Neuron (in vitro differentiated cells): ENCODE results near the gene WDR70.
"Not testable (repeated sequence)": the region's sequence is repeated elsewhere in the genome, so short reads cannot be mapped to it uniquely, and the experiment has no call there.

Experiments
- H2AFZ ChIP-seq: one replicate; pipeline ENCODE4 v1.6.1; 2013; ENCODE audit warnings: low read depth, mild to moderate bottlenecking, inconsistent platforms, low read length, moderate library complexity
- H3K27me3 ChIP-seq: one replicate; pipeline ENCODE4 v1.6.1; 2013; ENCODE audit warnings: low read length; ENCODE audit not compliant: insufficient read depth
- H3K36me3 ChIP-seq: one replicate; pipeline ENCODE4 v1.6.1; 2013; ENCODE audit warnings: low read length; ENCODE audit not compliant: insufficient read depth
- H3K4me1 ChIP-seq: one replicate; pipeline ENCODE4 v1.6.1; 2013; ENCODE audit warnings: low read length; ENCODE audit not compliant: insufficient read depth
- H3K4me3 ChIP-seq: 2 replicates; pipeline ENCODE4 v1.5.1; 2013; ENCODE audit warnings: mild to moderate bottlenecking, low read length, moderate library complexity
- H3K9me3 ChIP-seq: one replicate; pipeline ENCODE4 v1.6.1; 2013; ENCODE audit warnings: low read length

WDR70 gene

DNA sequence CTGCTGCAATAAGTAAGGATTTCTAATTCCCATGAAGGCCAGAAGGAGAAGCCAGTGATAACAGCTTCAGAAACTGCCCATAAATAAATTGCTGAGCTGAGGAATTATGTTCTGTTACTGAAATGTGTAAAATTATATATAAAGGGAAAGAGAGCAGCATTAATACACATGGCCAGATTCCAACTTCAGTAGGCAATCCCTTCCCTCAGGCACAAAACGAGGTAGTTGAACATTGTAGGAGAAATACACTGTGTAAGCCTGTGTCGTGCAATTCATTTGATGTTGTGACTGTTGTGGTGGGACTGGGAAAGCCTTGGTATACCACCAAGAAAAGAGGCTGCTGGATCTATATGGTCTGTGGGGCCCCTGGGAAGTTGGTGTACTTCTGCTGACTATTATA is 192.9 kb downstream of the WDR70 start:
- Histone ChIP-seq H3K4me3 (no peak overlapping the region), H3K27me3 (no peaks in the 10 kb centered on the region), H2AFZ (no peak overlapping the region), H3K36me3 (no peaks in the 10 kb centered on the region), H3K9me3 (no peaks in the 10 kb centered on the region), H3K4me1 (no peaks in the 10 kb centered on the region)

- H3K27me3 ChIP-seq: no peaks in the 10 kb centered on the region
Observed at GRCh38 chr5:37575541-37576489, 196.7 kb downstream of the WDR70 start.

DNA sequence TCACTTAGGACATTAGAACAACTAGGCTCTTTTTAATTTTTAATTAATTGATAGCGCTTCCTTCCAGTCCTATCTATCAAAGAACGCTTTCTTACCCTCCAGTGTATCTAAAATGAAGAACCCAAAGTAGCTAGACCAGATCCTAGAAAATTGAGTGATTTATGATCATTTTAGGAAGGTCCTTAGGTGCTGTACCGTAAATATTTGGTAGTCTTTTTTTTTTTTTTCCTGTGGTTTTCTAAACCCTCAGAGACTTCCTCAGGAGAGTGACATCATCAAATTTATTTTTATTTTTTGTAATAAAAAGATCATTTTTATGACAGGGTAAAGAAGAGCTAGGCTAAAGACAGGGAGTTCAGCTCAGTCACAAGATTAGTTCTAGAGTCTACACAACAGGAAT is 197.4 kb downstream of the WDR70 start:
- no peaks in the 10 kb centered on the region for H3K36me3 ChIP-seq
- H3K9me3 ChIP-seq: no peaks in the 10 kb centered on the region
- H3K4me1 ChIP-seq: no peaks in the 10 kb centered on the region
- no peaks in the 10 kb centered on the region for H3K27me3 ChIP-seq
- H3K4me3 ChIP-seq: no peak overlapping the region
- no peak overlapping the region for H2AFZ ChIP-seq

More at GRCh38 chr5:37575541-37576489, 196.7 kb downstream of the WDR70 start:
- Histone ChIP-seq H3K4me1 (no peaks in the 10 kb centered on the region), H2AFZ (no peak overlapping the region), H3K4me3 (no peak overlapping the region), H3K36me3 (no peaks in the 10 kb centered on the region), H3K9me3 (no peaks in the 10 kb centered on the region)

- no peak overlapping the region for H3K4me3 ChIP-seq
- no peaks in the 10 kb centered on the region for H3K4me1 ChIP-seq
- H3K36me3 ChIP-seq: no peaks in the 10 kb centered on the region
- H3K27me3 ChIP-seq: no peaks in the 10 kb centered on the region
- H3K9me3 ChIP-seq: no peaks in the 10 kb centered on the region
- no peak overlapping the region for H2AFZ ChIP-seq
Observed at GRCh38 chr5:37578176-37578575, 199.1 kb downstream of the WDR70 start.

DNA sequence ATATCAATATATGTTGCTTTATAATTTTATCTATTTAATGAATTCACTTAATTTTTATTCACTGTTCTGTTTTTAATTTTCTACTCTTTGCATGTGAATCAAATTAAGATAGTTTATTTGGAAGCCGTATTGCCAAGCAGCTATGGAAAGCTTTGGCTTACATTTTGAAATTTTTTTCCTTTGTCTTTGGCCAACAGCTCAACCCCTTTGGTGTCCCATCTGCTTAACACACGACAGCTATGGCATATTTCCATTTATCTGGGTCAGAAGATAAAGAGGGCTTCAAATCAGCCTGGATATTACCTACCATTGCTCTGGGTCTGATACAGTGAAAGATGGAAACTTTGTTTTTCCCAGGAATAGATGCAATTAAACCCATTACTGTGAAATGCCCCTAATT is 201.0 kb downstream of the WDR70 start:
- Histone ChIP-seq H3K4me1 (no peaks in the 10 kb centered on the region), H3K4me3 (no peak overlapping the region), H2AFZ (no peak overlapping the region), H3K9me3 (no peaks in the 10 kb centered on the region), H3K36me3 (no peaks in the 10 kb centered on the region), H3K27me3 (no peaks in the 10 kb centered on the region)

GRCh38 chr5:37582202-37582601 is 203.1 kb downstream of the WDR70 start:
- Histone ChIP-seq H3K36me3 (no peaks in the 10 kb centered on the region), H3K9me3 (no peaks in the 10 kb centered on the region)

GRCh38 chr5:37593292-37593691 is 214.2 kb downstream of the WDR70 start:
- not testable (repeated sequence) for H3K4me3 ChIP-seq

More at GRCh38 chr5:37582202-37582601, 203.1 kb downstream of the WDR70 start:
- no peak overlapping the region for H3K4me3 ChIP-seq
- H2AFZ ChIP-seq: no peak overlapping the region
- H3K27me3 ChIP-seq: no peaks in the 10 kb centered on the region
- H3K4me1 ChIP-seq: no peaks in the 10 kb centered on the region

DNA sequence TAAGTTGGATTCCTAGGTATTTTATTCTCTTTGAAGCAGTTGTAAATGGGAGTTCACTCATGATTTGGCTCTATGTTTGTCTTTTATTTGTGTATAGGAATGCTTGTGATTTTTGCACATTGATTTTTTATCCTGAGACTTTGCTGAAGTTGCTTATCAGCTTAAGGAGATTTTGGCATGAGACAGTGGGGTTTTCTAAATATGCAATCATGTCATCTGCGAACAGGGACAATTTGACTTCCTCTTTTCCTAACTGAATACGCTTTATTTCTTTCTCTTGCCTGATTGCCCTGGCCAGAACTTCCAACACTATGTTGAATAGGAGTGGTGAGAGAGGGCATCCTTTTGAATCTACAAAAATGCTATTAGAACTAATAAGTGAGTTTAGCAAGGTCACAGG is 215.7 kb downstream of the WDR70 start:
- H3K9me3 ChIP-seq, H3K27me3 ChIP-seq, H3K4me3 ChIP-seq, H3K4me1 ChIP-seq, H3K36me3 ChIP-seq, H2AFZ ChIP-seq: not testable (repeated sequence)

More at GRCh38 chr5:37593292-37593691, 214.2 kb downstream of the WDR70 start:
- H3K4me1 ChIP-seq, H3K36me3 ChIP-seq, H3K9me3 ChIP-seq, H3K27me3 ChIP-seq, H2AFZ ChIP-seq: not testable (repeated sequence)

GRCh38 chr5:37598733-37599132 is 219.6 kb downstream of the WDR70 start:
- H3K27me3 ChIP-seq: no peaks in the 10 kb centered on the region
- H2AFZ ChIP-seq: no peak overlapping the region
- no peaks in the 10 kb centered on the region for H3K9me3 ChIP-seq
- no peaks in the 10 kb centered on the region for H3K36me3 ChIP-seq
- H3K4me3 ChIP-seq: no peak overlapping the region
- no peaks in the 10 kb centered on the region for H3K4me1 ChIP-seq

DNA sequence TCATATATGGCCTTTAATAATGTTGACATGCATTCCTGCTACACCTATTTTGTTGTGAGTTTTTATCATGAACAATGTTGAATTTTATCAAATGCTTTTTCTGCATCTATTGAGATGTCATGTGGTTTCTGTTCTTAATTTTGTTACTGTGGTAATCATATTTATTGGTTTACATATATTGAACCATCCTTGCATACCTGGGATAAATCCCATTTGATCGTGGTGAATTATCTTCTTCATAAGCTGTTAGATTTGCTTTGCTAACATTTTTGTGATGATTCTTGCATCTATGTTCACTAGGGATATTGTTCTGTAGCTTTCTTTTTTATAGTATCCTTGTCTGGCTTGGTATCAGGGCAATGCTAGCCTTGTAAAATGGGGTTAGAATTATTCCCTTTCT is 222.0 kb downstream of the WDR70 start:
- H3K4me1 ChIP-seq: no peaks in the 10 kb centered on the region
- no peak overlapping the region for H3K4me3 ChIP-seq
- H3K9me3 ChIP-seq: no peaks in the 10 kb centered on the region
- H2AFZ ChIP-seq: no peak overlapping the region
- H3K36me3 ChIP-seq: no peaks in the 10 kb centered on the region
- no peaks in the 10 kb centered on the region for H3K27me3 ChIP-seq

GRCh38 chr5:37603072-37603471 is 224.0 kb downstream of the WDR70 start:
- Histone ChIP-seq H3K4me1 (no peaks in the 10 kb centered on the region), H2AFZ (no peak overlapping the region), H3K36me3 (no peaks in the 10 kb centered on the region), H3K4me3 (no peak overlapping the region), H3K9me3 (no peaks in the 10 kb centered on the region), H3K27me3 (no peaks in the 10 kb centered on the region)

DNA sequence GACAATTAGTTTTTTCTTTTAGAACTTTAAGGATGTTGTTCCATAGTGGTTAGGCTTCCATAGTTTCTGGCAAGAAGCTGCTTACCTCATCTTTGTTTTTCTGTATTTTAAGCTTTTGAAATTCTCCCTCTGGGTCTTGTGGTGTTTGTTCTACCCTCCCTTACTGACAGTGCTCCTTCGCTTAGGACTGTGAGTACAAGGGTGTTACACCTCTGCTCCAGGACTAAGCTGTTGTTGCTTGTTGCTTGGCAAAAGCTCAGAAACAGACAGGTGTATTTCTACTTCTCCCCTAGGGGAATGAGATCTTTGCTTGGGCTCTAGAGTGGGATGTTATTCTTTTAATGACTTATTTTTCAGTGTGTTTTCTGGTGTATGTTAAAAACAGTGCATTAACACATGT is 225.2 kb downstream of the WDR70 start:
- no peaks in the 10 kb centered on the region for H3K36me3 ChIP-seq
- H3K9me3 ChIP-seq: no peaks in the 10 kb centered on the region
- H2AFZ ChIP-seq: no peak overlapping the region
- no peaks in the 10 kb centered on the region for H3K4me1 ChIP-seq
- no peak overlapping the region for H3K4me3 ChIP-seq
- no peaks in the 10 kb centered on the region for H3K27me3 ChIP-seq

- Histone ChIP-seq H3K4me1 (no peaks in the 10 kb centered on the region), H3K4me3 (no peak overlapping the region), H3K36me3 (no peaks in the 10 kb centered on the region), H2AFZ (no peak overlapping the region), H3K27me3 (no peaks in the 10 kb centered on the region), H3K9me3 (no peaks in the 10 kb centered on the region)
Observed at GRCh38 chr5:37606148-37606547, 227.0 kb downstream of the WDR70 start.
